Stimulated activated CD4-positive, alpha-beta T cell treated with anti-CD3 and anti-CD28 coated beads, Interleukin-1b, Interleukin-23, amount 100 ng/mL, for 1 hour (primary cell): ENCODE measurements around the gene KIF18B.
A peak's percentile ranks its signal among the peaks of the same experiment; 100 is the strongest.

Source experiments
- DNase-seq, 2 donors: peaks; one replicate each; pipeline ENCODE4 v3.0.0-alpha.2; 2020; ENCODE audit warnings: low read depth in 2 of 2

Gene KIF18B

GRCh38 chr17:44947461-44948314 is at the start of gene KIF18B:
TSS of gene KIF18B (minus strand) at chr17:44947773. CDS start at chr17:44936344, 11,429 bp downstream.
- peak; percentile 67 to 70 for DNase-seq

GRCh38 chr17:44996304-44996703 is 48.7 kb upstream of the KIF18B start:
- no peak for DNase-seq

- no peak for DNase-seq
Observed at GRCh38 chr17:44995436-44996001, 47.9 kb upstream of the KIF18B start.

GRCh38 chr17:44992242-44992939 is 44.8 kb upstream of the KIF18B start:
- no peak for DNase-seq

- no peak for DNase-seq
Observed at GRCh38 chr17:44990994-44991393, 43.4 kb upstream of the KIF18B start.

- no peak for DNase-seq
Observed at GRCh38 chr17:44989552-44990138, 42.1 kb upstream of the KIF18B start.

GRCh38 chr17:44988044-44988942 is 40.7 kb upstream of the KIF18B start:
- DNase-seq = no peak

- no peak for DNase-seq
Observed at GRCh38 chr17:44983563-44983962, 36.0 kb upstream of the KIF18B start.

- no peak for DNase-seq
Observed at GRCh38 chr17:44982113-44982702, 34.6 kb upstream of the KIF18B start.

- no peak for DNase-seq
Observed at GRCh38 chr17:44981221-44981968, 33.8 kb upstream of the KIF18B start.

GRCh38 chr17:44979426-44979995 is 31.9 kb upstream of the KIF18B start:
- DNase-seq = no peak

- DNase-seq = no peak
Observed at GRCh38 chr17:44978807-44979206, 31.2 kb upstream of the KIF18B start.

- no peak for DNase-seq
Observed at GRCh38 chr17:44977814-44978550, 30.4 kb upstream of the KIF18B start.

- no peak for DNase-seq
Observed at GRCh38 chr17:44977065-44977464, 29.5 kb upstream of the KIF18B start.

- no peak for DNase-seq
Observed at GRCh38 chr17:44976206-44976605, 28.6 kb upstream of the KIF18B start.

- no peak for DNase-seq
Observed at GRCh38 chr17:44972953-44973352, 25.4 kb upstream of the KIF18B start.

- peak in 1 of 2 donors; percentile 49 for DNase-seq
Observed at GRCh38 chr17:44971776-44972483, 24.4 kb upstream of the KIF18B start.

GRCh38 chr17:44970136-44970741 is 22.7 kb upstream of the KIF18B start:
- no peak for DNase-seq
